ENCODE results near the gene GBX1. TPM values are rescaled to one million over a fixed set of nuclear protein-coding genes. Genes with fewer than 3 reads are reported as not detected.

The GBX1 gene
- total and polyA plus RNA-seq, 4 donors = not detected

- peak overlapping the region; percentile 45 for H3K4me3 ChIP-seq
- peak overlapping the region in 1 of 2 donors; percentile 81 for H3K27ac ChIP-seq (ENCODE audit: low read depth in 1 of 2, low read length in 1 of 2)
- H3K9ac ChIP-seq (ENCODE audit: insufficient read depth in 1 of 2, low read length in 2 of 2) = no peak overlapping the region
- ATAC-seq (ENCODE audit: insufficient read depth, low FRiP score) (no peak), DNase-seq (peak in 2 of 3 donors; percentile 29 to 51)
- H3K27me3 ChIP-seq (ENCODE audit: control insufficient read depth in 3 of 3, insufficient read depth in 3 of 3, low read length in 2 of 3) = peaks cover 0 to 3% (median 0%) of the 10 kb centered on the region in 3 donors
- peaks cover 0 to 35% (median 10%) of the 10 kb centered on the region in 4 donors for H3K36me3 ChIP-seq (ENCODE audit: control insufficient read depth in 4 of 4, insufficient read depth in 4 of 4, low read length in 4 of 4)
- TF ChIP-seq, protein P1, sequence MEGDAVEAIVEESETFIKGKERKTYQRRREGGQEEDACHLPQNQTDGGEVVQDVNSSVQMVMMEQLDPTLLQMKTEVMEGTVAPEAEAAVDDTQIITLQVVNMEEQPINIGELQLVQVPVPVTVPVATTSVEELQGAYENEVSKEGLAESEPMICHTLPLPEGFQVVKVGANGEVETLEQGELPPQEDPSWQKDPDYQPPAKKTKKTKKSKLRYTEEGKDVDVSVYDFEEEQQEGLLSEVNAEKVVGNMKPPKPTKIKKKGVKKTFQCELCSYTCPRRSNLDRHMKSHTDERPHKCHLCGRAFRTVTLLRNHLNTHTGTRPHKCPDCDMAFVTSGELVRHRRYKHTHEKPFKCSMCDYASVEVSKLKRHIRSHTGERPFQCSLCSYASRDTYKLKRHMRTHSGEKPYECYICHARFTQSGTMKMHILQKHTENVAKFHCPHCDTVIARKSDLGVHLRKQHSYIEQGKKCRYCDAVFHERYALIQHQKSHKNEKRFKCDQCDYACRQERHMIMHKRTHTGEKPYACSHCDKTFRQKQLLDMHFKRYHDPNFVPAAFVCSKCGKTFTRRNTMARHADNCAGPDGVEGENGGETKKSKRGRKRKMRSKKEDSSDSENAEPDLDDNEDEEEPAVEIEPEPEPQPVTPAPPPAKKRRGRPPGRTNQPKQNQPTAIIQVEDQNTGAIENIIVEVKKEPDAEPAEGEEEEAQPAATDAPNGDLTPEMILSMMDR (IDR thresholded peaks at IDR 0.05; ENCODE audit: control extremely low read depth, extremely low read depth) = no peak
- no peaks in the 10 kb centered on the region for H3K9me3 ChIP-seq (ENCODE audit: control insufficient read depth in 4 of 4, insufficient read depth in 3 of 4, low read length in 3 of 4)
- WGBS, 2 donors = 8 to 11% methylated on average over 80 to 114 of the region's 114 CpGs
- peaks cover 0 to 16% (median 11%) of the 10 kb centered on the region in 5 donors for H3K4me1 ChIP-seq (ENCODE audit: control insufficient read depth in 5 of 5, insufficient read depth in 5 of 5, low read length in 5 of 5)
Measured at GRCh38 chr7:151115121-151115835, 52.2 kb downstream of the GBX1 start.

DNA sequence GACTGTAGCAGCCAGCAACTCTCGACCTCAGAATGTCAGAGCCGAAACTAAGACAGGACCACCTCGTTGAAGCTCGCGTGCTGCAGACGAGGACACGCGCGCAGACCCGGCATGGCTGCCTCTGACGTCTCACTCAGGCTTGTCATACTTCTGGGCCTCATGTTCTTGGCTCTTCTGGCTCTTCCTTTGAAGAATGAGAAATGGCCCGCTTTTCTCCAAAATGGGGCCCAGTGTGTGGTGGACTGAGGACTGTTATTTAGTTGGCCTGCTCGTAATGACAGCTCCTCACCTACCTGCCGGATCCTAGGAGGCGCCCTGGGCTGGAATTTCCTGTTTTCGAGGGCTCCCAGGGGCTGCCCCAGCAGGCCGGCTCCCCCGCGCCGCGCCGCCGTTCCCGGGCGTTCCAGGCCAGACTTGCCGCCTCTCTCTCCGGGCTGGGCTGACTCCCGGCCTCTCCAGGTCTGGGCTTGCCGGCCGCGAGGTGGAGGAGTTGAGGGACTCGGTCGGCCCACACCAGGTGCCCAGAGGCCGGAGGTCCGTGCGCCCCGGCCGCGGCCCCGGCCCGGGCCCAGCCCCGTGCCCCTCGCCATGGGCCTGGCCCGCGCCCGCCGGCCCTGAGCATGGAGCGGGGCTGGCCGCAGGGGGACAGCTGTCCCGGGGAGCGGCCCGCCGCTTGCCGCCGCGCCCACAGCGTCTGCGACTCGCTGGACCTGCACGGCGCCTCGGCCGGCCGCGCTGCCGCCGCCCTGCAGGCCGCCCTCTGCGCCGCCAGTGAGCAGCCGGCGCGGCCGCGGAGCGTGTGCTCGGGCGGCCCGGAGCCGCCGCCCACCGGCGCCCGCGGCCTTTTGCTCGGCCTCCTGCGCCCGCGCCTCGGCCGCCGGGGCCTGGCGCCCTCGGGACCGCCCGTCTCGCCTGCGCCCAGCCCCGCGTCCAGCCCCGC lies 53.1 kb downstream of the GBX1 start:
- H3K9ac ChIP-seq (ENCODE audit: insufficient read depth in 1 of 2, low read length in 2 of 2) = no peak overlapping the region
- H3K27me3 ChIP-seq (ENCODE audit: control insufficient read depth in 3 of 3, insufficient read depth in 3 of 3, low read length in 2 of 3) = peaks cover 0 to 3% (median 0%) of the 10 kb centered on the region in 3 donors
- TF ChIP-seq, protein P1 (IDR thresholded peaks at IDR 0.05; ENCODE audit: control extremely low read depth, extremely low read depth) = no peak
- ATAC-seq (ENCODE audit: insufficient read depth, low FRiP score) = no peak
- WGBS, 2 donors = 29 to 43% methylated on average over 65 to 101 of the region's 101 CpGs
- H3K36me3 ChIP-seq (ENCODE audit: control insufficient read depth in 4 of 4, insufficient read depth in 4 of 4, low read length in 4 of 4) = peaks cover 0 to 27% (median 9%) of the 10 kb centered on the region in 4 donors
- H3K4me3 ChIP-seq = peak overlapping the region; percentile 45
- no peaks in the 10 kb centered on the region for H3K9me3 ChIP-seq (ENCODE audit: control insufficient read depth in 4 of 4, insufficient read depth in 3 of 4, low read length in 3 of 4)
- peaks cover 0 to 16% (median 11%) of the 10 kb centered on the region in 5 donors for H3K4me1 ChIP-seq (ENCODE audit: control insufficient read depth in 5 of 5, insufficient read depth in 5 of 5, low read length in 5 of 5)
- peak; percentile 27 to 51 (median 50) for DNase-seq
- H3K27ac ChIP-seq (ENCODE audit: low read depth in 1 of 2, low read length in 1 of 2) = peak overlapping the region in 1 of 2 donors; percentile 53

GRCh38 chr7:151113344-151114150 lies 53.9 kb downstream of the GBX1 start:
- Histone ChIP-seq H3K4me1 (ENCODE audit: control insufficient read depth in 5 of 5, insufficient read depth in 5 of 5, low read length in 5 of 5) (peaks cover 0 to 16% (median 11%) of the 10 kb centered on the region in 5 donors), H3K4me3 (no peak overlapping the region), H3K9me3 (ENCODE audit: control insufficient read depth in 4 of 4, insufficient read depth in 3 of 4, low read length in 3 of 4) (no peaks in the 10 kb centered on the region), H3K9ac (ENCODE audit: insufficient read depth in 1 of 2, low read length in 2 of 2) (no peak overlapping the region), H3K27ac (ENCODE audit: low read depth in 1 of 2, low read length in 1 of 2) (peak overlapping the region in 1 of 2 donors; percentile 53), H3K36me3 (ENCODE audit: control insufficient read depth in 4 of 4, insufficient read depth in 4 of 4, low read length in 4 of 4) (peaks cover 0 to 19% (median 2%) of the 10 kb centered on the region in 4 donors), H3K27me3 (ENCODE audit: control insufficient read depth in 3 of 3, insufficient read depth in 3 of 3, low read length in 2 of 3) (peaks cover 0 to 3% (median 0%) of the 10 kb centered on the region in 3 donors)
- ATAC-seq (ENCODE audit: insufficient read depth, low FRiP score) (peak; percentile 23), DNase-seq (peak; percentile 71 to 84 (median 76))
- TF ChIP-seq, protein P1 (IDR thresholded peaks at IDR 0.05; ENCODE audit: control extremely low read depth, extremely low read depth) = no peak
- WGBS, 2 donors = 57 to 78% methylated on average over 13 of the region's 13 CpGs
